Measurements from ENCODE around the gene GRIN2A.
"Not testable (repeated sequence)": the region's sequence is repeated elsewhere in the genome, so short reads cannot be mapped to it uniquely, and the experiment has no call there.

Gene GRIN2A

DNA sequence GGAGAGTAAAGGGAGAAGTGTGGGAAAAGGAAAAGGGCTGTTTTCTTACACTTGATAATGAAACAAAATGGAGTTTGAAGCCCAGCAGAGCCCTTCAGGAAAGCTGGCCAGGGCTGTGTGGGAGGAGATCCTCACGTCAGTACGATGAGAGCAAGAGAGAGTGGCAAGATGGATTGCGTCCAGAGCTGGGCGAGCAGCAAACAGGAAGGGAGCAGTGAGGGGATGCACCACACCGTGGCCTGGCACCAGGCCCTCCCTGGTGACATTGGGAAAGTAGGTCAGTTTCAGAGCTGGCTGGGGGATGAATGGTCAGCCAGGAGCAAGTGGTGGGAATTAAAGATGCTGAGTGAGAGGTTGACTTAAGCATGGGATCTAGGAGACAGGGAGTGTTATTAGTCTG lies 273.6 kb downstream of the GRIN2A start:
- no peak for DNase-seq

DNA sequence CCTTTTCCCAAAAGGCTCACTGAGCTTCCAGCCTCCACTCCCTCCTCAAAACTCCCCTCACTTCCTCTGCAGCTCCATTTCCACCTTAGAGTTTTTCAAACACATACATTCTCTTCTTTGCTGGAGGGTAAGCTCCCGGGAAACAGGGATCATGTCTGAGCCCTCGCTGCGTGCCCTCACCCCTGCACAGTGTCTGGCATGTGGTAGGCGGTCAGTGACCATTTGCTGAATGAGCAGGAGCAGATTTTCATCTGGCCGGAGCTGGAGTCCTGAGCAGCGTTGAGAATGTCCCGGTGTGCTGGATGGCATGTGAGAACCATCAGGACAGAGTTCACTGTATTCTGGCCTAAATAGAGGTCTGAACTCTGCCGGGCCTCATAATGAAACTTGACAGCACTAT lies 274.5 kb downstream of the GRIN2A start:
- DNase-seq, result no peak

GRCh38 chr16:9906218-9906617 lies 276.0 kb downstream of the GRIN2A start:
- no peak for DNase-seq

DNA sequence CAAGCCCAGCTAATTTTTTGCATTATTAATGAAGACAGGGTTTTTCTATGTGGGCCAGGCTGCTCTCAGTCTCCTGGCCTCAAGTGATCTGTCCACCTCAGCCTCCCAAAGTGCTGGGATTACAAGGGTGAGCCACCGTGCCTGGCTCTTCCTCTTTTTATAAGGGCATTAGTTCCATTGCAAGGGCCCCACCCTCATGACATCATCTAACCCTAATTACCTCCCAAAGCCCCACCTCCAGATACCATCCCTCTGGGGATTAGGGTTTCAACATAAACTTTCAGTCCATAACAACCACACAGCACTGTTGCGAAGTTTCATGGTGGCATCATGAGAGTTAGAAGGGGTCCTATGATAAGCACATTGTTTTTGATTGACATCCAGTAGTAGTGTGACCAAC lies 277.7 kb downstream of the GRIN2A start:
- no peak for DNase-seq

DNA sequence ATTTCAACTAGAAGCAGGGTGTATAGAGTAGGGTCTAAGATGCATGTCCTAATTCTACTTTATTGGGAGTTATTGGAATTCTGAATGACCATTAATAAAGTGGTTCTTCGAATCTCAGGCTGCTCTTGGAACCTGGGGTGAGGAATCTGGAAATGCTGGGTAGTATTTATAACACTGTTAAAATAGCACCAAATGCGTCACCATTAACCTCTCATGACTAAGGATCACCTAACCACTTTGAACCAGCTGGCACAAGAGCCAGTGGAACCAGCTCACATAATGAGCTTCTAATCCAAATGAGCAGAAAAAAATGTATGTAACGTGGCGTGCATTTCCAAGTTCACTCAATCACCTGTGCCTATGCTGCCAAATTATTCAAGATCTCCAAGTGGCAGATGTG lies 281.7 kb downstream of the GRIN2A start:
- no peak for DNase-seq

- no peak for DNase-seq
Measured at GRCh38 chr16:9898555-9898954, 283.7 kb downstream of the GRIN2A start.

GRCh38 chr16:9898124-9898523 lies 284.1 kb downstream of the GRIN2A start:
- no peak for DNase-seq

DNA sequence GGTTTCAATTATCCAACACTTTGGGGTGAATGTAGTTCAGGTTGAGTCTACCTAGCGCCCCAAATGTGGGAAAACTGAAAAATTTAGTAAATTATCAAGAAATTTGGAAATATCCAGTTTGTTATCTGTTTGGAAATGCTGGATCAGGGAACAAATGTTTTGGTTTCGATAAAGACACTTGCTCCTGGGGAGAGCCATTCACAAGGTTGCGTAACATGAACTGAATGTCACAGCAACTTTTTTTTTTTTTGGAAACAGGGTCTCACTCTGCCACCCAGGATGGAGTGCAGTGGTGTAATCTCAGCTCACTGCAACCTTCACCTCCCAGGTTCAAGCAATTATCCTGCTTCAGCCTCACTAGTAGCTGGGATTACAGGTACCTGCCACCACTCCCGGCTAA lies 286.4 kb downstream of the GRIN2A start:
- DNase-seq, result no peak

- no peak for DNase-seq
Measured at GRCh38 chr16:9885876-9886275, 296.4 kb downstream of the GRIN2A start.

DNA sequence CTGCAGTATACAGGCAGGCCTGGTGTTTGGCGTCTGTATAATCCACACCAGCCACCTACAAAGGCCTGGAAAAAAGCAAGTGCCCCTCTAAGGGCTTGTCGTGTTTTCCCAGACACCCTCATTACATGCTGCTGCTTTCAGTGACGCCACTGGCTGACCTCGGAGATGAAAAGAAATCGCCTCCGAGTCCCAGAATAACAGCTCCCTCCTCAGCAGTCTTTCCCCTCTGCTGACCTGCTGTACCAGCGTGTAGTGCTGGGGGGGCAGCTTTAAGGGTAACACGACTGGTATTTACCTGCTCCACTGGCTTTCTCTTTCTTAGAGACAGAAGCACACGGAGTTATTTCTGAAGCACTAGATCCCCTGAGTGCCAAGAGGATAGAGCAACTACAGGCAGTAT lies 296.8 kb downstream of the GRIN2A start:
- DNase-seq, result no peak

- not testable (repeated sequence) for DNase-seq
Measured at GRCh38 chr16:9875981-9876380, 306.2 kb downstream of the GRIN2A start.

- no peak for DNase-seq
Measured at GRCh38 chr16:9874219-9874618, 308.0 kb downstream of the GRIN2A start.

- DNase-seq, result no peak
Measured at GRCh38 chr16:9870962-9871361, 311.3 kb downstream of the GRIN2A start.

- no peak for DNase-seq
Measured at GRCh38 chr16:9869776-9870175, 312.5 kb downstream of the GRIN2A start.

DNA sequence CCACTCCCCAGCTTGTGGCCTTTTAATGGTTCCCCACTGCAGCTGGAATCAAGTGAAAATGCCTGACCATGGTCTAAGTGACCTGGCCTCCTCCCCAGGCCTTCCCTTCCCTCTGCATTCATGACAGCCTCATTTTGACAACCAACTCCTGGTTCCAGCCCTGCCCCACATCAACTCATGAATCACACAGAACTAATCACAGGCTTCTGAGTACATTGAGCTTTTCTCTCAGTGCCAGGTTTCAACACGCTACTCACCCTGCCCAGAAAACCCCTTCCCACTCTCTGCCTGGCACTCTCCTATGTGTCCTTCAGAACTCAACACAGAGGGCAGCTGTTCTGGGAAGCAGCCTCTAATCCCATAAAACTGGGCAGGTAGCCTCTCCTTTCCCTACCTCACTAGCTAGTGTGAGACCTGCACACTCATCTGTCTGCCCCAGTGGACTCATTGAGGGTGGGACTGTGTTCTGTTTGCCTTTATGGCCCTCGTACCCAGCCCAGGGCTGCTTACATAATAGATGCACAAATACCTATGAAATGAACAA lies 313.6 kb downstream of the GRIN2A start:
- DNase-seq, result no peak

DNA sequence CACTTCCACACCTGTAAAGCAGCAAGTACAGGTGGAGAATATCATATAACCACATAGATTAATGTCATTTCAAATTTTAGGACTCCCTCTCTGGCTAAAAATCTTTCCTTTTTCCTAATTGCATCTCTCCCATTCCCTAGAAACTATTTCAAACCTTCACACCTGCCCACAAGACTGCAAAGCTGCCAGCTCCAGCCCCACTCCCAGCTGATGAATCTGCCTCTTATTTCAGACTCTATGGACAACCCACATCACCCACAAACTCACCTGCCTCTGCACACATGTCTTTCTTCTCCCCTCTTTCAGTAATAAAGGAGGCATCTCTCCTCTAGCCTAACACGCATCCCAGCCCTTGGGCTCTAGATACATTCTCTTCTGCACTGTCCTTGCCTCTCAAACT lies 315.1 kb downstream of the GRIN2A start:
- DNase-seq, result no peak

- DNase-seq, result no peak
Measured at GRCh38 chr16:9864461-9864860, 317.8 kb downstream of the GRIN2A start.

DNA sequence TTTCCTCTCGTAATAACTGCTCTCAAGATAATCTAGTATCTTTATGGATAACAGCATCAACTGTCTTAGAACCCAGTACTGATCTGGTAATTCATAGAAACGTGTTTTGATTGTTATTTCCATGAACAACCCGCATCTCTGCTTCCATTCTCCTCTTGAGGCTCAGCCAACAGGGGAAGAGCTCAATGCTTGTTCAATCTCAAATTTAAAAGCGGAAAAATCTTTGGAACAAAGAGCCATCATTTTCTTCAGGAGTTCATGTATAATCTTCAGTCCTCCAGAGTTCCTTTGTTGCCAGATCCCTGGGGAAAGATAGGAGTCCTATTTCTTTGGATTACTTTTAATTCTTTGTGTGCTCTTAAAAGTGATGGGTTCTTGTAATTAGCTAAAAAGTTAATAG lies 319.9 kb downstream of the GRIN2A start:
- DNase-seq, result no peak

- no peak for DNase-seq
Measured at GRCh38 chr16:9860876-9861275, 321.4 kb downstream of the GRIN2A start.

GRCh38 chr16:9859701-9860327 lies 322.4 kb downstream of the GRIN2A start:
- no peak for DNase-seq

DNA sequence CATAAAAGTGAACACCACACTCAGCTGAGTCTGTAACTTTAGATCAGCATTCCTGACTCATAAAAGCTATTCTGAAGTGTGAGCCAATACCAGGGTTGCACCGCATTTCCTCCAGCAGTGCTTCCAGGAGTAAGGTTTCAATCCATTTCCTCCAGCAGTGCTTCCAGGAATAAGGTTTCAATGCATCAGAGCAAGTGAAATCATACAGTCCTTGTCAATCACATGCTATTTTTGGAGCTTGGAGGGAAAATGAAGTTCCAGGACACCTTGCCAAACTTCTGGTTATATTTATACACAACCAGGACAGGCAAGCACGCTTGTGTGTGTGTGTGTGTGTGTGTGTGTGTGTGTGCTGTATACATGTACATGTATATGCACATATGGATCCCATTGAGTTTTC lies 327.6 kb downstream of the GRIN2A start:
- DNase-seq, result no peak

- DNase-seq, result no peak
Measured at GRCh38 chr16:9852003-9852402, 330.2 kb downstream of the GRIN2A start.

DNA sequence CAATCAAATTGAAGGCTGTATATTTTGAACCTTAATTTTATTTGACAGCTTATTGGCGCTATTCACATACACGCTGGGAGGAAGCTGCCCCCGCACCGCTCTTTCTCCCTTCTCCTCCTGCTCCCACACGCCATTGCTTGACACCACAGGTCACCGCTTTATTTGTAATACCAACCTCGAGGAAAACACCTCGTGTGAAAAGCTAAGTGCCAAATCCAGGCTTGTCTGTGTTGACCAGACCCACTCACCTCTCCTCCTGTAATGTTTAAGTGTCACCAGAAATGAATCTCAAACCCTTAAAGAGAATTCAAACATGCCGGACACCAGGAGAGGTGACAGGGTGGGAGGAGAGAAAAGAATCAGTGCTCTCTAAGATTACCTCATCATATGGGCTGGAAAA lies 331.4 kb downstream of the GRIN2A start:
- no peak for DNase-seq

DNA sequence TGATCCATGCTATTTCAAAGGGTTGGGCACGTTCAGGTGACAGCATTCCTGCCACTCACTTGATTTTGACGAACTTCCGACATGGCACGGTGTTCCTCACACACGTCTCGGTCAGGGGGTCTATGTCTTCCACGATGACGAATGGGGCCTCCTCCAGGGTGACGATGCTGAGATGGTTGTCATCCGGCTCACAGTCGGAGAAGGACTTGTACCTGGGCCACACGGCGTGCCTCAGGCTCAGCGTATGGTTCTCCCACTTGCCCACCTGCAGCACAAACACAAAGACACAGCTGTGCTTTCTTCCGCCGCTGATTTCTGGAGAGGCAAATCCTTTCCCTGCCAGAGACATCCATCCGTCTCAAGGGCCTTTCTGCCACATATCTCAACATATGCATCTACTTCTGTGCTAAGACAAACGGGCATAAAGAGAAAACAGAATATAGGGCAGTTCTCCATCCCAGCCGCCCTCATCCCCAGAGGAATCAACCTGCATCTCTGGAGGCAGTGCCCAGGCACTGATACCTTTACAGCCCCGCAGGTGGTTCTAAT lies 332.5 kb downstream of the GRIN2A start:
- no peak for DNase-seq

DNA sequence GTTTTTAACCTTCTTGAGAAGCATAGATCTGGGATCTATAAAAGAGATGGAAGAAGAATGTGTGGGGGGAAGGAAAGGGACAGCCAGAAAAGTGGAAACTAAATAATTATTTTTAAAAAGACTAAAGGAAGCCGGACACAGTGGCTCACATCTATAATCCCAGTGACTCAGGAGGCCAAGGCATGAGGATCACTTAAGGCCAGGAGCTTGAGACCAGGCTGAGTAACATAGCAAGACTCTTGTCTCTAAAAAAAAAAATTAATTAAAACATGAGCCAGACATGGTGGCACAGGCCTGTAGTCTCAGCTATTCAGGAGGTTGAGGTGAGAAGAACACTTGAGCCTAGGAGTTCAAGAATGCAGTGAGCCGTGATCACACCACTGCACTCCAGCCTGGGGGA lies 335.1 kb downstream of the GRIN2A start:
- DNase-seq, result no peak

All from CD4-positive, alpha-beta T cell treated with Interleukin-17A for 4 hours (primary cell).